GM13976 (cell line): ENCODE data around the gene ABCA10.

Experiments used
- DNase-seq: peaks from one replicate; pipeline ENCODE4 v3.0.0; 2012; ENCODE audit warnings: low spot score
- CTCF ChIP-seq: IDR thresholded peaks from 2 replicates; pipeline ENCODE4 v1.5.1; 2012; ENCODE audit warnings: borderline replicate concordance, mild to moderate bottlenecking; ENCODE audit not compliant: insufficient read depth; ENCODE audit errors: extremely low read depth, missing control alignments, control extremely low read depth
- in situ Hi-C: fragments of 300-500 bp; cut with MboI; formaldehyde crosslinking; loops from one replicate; pipeline ENCODE4 v1.12.0; 2022; ENCODE audit warnings: low sequenced_read_pairs, mixed read lengths, inconsistent platforms; ENCODE audit not compliant: unreplicated experiment

ABCA10 gene

GRCh38 chr17:69192754-69193153 lies 35.9 kb downstream of the ABCA10 start:
- no peak for DNase-seq
- no peak for TF ChIP-seq CTCF
- in situ Hi-C loops = no loop called here

GRCh38 chr17:69188796-69189195 lies 39.8 kb downstream of the ABCA10 start:
- TF ChIP-seq CTCF = no peak
- in situ Hi-C loops = no loop called here
- DNase-seq = no peak

GRCh38 chr17:69188064-69188463 lies 40.6 kb downstream of the ABCA10 start:
- in situ Hi-C loops = no loop called here

GRCh38 chr17:69187294-69187693 lies 41.3 kb downstream of the ABCA10 start:
- in situ Hi-C loops = no loop called here
- DNase-seq = no peak
- no peak for TF ChIP-seq CTCF

More at GRCh38 chr17:69188064-69188463, 40.6 kb downstream of the ABCA10 start:
- TF ChIP-seq CTCF = no peak
- DNase-seq = no peak

GRCh38 chr17:69179227-69179952 lies 49.2 kb downstream of the ABCA10 start:
- DNase-seq = no peak
- TF ChIP-seq CTCF = no peak
- in situ Hi-C loops = no loop called here

GRCh38 chr17:69176457-69176795 lies 52.2 kb downstream of the ABCA10 start:
- DNase-seq = no peak
- in situ Hi-C loops = no loop called here

More at GRCh38 chr17:69176457-69176795, 52.2 kb downstream of the ABCA10 start:
- no peak for TF ChIP-seq CTCF
